ENCODE results near the gene PLEK. TPM values are rescaled to one million over a fixed set of nuclear protein-coding genes. Genes with fewer than 3 reads are reported as not detected.
"Not testable (repeated sequence)": the region's sequence is repeated elsewhere in the genome, so short reads cannot be mapped to it uniquely, and the experiment has no call there.

Gene PLEK
- polyA plus RNA-seq, 1 donor: 8.0 TPM

DNA sequence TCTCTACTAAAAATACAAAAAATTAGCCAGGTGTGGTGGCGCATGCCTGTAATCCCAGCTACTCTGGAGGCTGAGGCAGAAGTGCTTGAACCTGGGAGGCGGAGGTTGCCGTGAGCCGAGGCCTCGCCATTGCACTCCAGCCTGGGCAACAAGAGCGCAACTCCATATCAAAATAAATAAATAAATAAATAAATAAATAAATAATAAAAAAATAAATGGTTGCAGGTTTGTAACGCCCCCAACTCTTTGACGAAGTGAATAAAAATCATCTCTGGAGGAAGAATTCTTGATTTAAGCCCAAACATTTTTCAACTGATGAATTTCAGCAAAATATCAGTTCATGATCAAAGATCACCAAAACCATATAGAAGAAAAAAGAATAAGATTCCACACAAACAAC, 32.1 kb upstream of the PLEK start:
- Histone ChIP-seq H3K9me3 (ENCODE audit: control insufficient read depth, low read depth, low read length) (no peaks in the 10 kb centered on the region), H3K27me3 (ENCODE audit: control insufficient read depth, insufficient read depth, low read length) (peaks cover 3% of the 10 kb centered on the region), H3K4me3 (ENCODE audit: low read length) (no peak overlapping the region), H3K36me3 (ENCODE audit: control insufficient read depth, insufficient read depth, low read length) (no peaks in the 10 kb centered on the region), H3K4me1 (ENCODE audit: control insufficient read depth, insufficient read depth, low read length) (no peaks in the 10 kb centered on the region), H3K27ac (ENCODE audit: low read length) (no peak overlapping the region)
- DNase-seq: no peak
- WGBS (ENCODE audit: insufficient coverage, low lambda C conversion rate): 69% methylated on average over 2 of the region's 8 CpGs

- Histone ChIP-seq H3K36me3 (ENCODE audit: control insufficient read depth, insufficient read depth, low read length) (no peaks in the 10 kb centered on the region), H3K27me3 (ENCODE audit: control insufficient read depth, insufficient read depth, low read length) (peaks cover 3% of the 10 kb centered on the region), H3K9me3 (ENCODE audit: control insufficient read depth, low read depth, low read length) (no peaks in the 10 kb centered on the region), H3K27ac (ENCODE audit: low read length) (no peak overlapping the region), H3K4me3 (ENCODE audit: low read length) (no peak overlapping the region), H3K4me1 (ENCODE audit: control insufficient read depth, insufficient read depth, low read length) (no peaks in the 10 kb centered on the region)
- WGBS (ENCODE audit: insufficient coverage, low lambda C conversion rate): 63% methylated on average over 1 of the region's 3 CpGs
- no peak for DNase-seq
Measured at GRCh38 chr2:68333931-68334330, 31.2 kb upstream of the PLEK start.

- Histone ChIP-seq H3K4me3 (ENCODE audit: low read length) (no peak overlapping the region), H3K36me3 (ENCODE audit: control insufficient read depth, insufficient read depth, low read length) (no peaks in the 10 kb centered on the region), H3K4me1 (ENCODE audit: control insufficient read depth, insufficient read depth, low read length) (no peaks in the 10 kb centered on the region), H3K9me3 (ENCODE audit: control insufficient read depth, low read depth, low read length) (no peaks in the 10 kb centered on the region), H3K27me3 (ENCODE audit: control insufficient read depth, insufficient read depth, low read length) (peaks cover 13% of the 10 kb centered on the region), H3K27ac (ENCODE audit: low read length) (no peak overlapping the region)
- DNase-seq: no peak
- WGBS (ENCODE audit: insufficient coverage, low lambda C conversion rate): 100% methylated on average over 1 of the region's 1 CpG
Measured at GRCh38 chr2:68336192-68336591, 28.9 kb upstream of the PLEK start.

- peaks cover 16% of the 10 kb centered on the region for H3K27me3 ChIP-seq (ENCODE audit: control insufficient read depth, insufficient read depth, low read length)
- no peak overlapping the region for H3K27ac ChIP-seq (ENCODE audit: low read length)
- no peak overlapping the region for H3K4me3 ChIP-seq (ENCODE audit: low read length)
- no peaks in the 10 kb centered on the region for H3K9me3 ChIP-seq (ENCODE audit: control insufficient read depth, low read depth, low read length)
- H3K4me1 ChIP-seq (ENCODE audit: control insufficient read depth, insufficient read depth, low read length): no peaks in the 10 kb centered on the region
- 86% methylated on average over 1 of the region's 5 CpGs for WGBS (ENCODE audit: insufficient coverage, low lambda C conversion rate)
- DNase-seq: no peak
- no peaks in the 10 kb centered on the region for H3K36me3 ChIP-seq (ENCODE audit: control insufficient read depth, insufficient read depth, low read length)
Measured at GRCh38 chr2:68340226-68341061, 24.6 kb upstream of the PLEK start.

DNA sequence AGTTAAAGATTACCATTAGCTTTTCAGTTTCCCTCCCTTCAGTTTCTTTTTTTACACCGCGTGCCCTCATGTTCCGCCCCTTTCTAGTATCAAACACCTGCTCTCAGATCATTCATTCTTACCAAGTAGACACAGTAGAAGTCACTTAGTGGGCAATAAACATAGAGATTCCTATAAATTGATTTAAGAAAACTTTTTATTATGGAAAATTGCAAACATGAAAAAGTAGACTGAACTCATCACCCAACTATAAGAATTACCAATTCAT, 24.1 kb upstream of the PLEK start:
- Histone ChIP-seq H3K4me3 (ENCODE audit: low read length) (no peak overlapping the region), H3K9me3 (ENCODE audit: control insufficient read depth, low read depth, low read length) (no peaks in the 10 kb centered on the region), H3K4me1 (ENCODE audit: control insufficient read depth, insufficient read depth, low read length) (no peaks in the 10 kb centered on the region), H3K36me3 (ENCODE audit: control insufficient read depth, insufficient read depth, low read length) (no peaks in the 10 kb centered on the region), H3K27me3 (ENCODE audit: control insufficient read depth, insufficient read depth, low read length) (peaks cover 16% of the 10 kb centered on the region), H3K27ac (ENCODE audit: low read length) (no peak overlapping the region)
- 72% methylated on average over 3 of the region's 3 CpGs for WGBS (ENCODE audit: insufficient coverage, low lambda C conversion rate)
- no peak for DNase-seq

- no peak for DNase-seq
- no peak overlapping the region for H3K27ac ChIP-seq (ENCODE audit: low read length)
- no peaks in the 10 kb centered on the region for H3K9me3 ChIP-seq (ENCODE audit: control insufficient read depth, low read depth, low read length)
- H3K4me1 ChIP-seq (ENCODE audit: control insufficient read depth, insufficient read depth, low read length): no peaks in the 10 kb centered on the region
- peaks cover 16% of the 10 kb centered on the region for H3K27me3 ChIP-seq (ENCODE audit: control insufficient read depth, insufficient read depth, low read length)
- no peak overlapping the region for H3K4me3 ChIP-seq (ENCODE audit: low read length)
- WGBS (ENCODE audit: insufficient coverage, low lambda C conversion rate): 100% methylated on average over 1 of the region's 4 CpGs
- H3K36me3 ChIP-seq (ENCODE audit: control insufficient read depth, insufficient read depth, low read length): no peaks in the 10 kb centered on the region
Measured at GRCh38 chr2:68341583-68341982, 23.5 kb upstream of the PLEK start.

- H3K9me3 ChIP-seq (ENCODE audit: control insufficient read depth, low read depth, low read length): no peaks in the 10 kb centered on the region
- no peaks in the 10 kb centered on the region for H3K36me3 ChIP-seq (ENCODE audit: control insufficient read depth, insufficient read depth, low read length)
- H3K4me1 ChIP-seq (ENCODE audit: control insufficient read depth, insufficient read depth, low read length): no peaks in the 10 kb centered on the region
- H3K27ac ChIP-seq (ENCODE audit: low read length): no peak overlapping the region
- DNase-seq: no peak
- peaks cover 16% of the 10 kb centered on the region for H3K27me3 ChIP-seq (ENCODE audit: control insufficient read depth, insufficient read depth, low read length)
- 100% methylated on average over 1 of the region's 1 CpG for WGBS (ENCODE audit: insufficient coverage, low lambda C conversion rate)
- H3K4me3 ChIP-seq (ENCODE audit: low read length): no peak overlapping the region
Measured at GRCh38 chr2:68342470-68342869, 22.6 kb upstream of the PLEK start.

GRCh38 chr2:68344031-68344430, 21.1 kb upstream of the PLEK start:
- no CpG with 5 or more reads among the region's 1 CpG for WGBS (ENCODE audit: insufficient coverage, low lambda C conversion rate)
- peaks cover 15% of the 10 kb centered on the region for H3K27me3 ChIP-seq (ENCODE audit: control insufficient read depth, insufficient read depth, low read length)

GRCh38 chr2:68345129-68345875, 19.8 kb upstream of the PLEK start:
- DNase-seq: no peak
- no peak overlapping the region for H3K4me3 ChIP-seq (ENCODE audit: low read length)
- H3K4me1 ChIP-seq (ENCODE audit: control insufficient read depth, insufficient read depth, low read length): no peaks in the 10 kb centered on the region
- no peak overlapping the region for H3K27ac ChIP-seq (ENCODE audit: low read length)
- H3K9me3 ChIP-seq (ENCODE audit: control insufficient read depth, low read depth, low read length): no peaks in the 10 kb centered on the region
- peaks cover 9% of the 10 kb centered on the region for H3K27me3 ChIP-seq (ENCODE audit: control insufficient read depth, insufficient read depth, low read length)
- WGBS (ENCODE audit: insufficient coverage, low lambda C conversion rate): no CpG with 5 or more reads among the region's 9 CpGs
- H3K36me3 ChIP-seq (ENCODE audit: control insufficient read depth, insufficient read depth, low read length): no peaks in the 10 kb centered on the region

More at GRCh38 chr2:68344031-68344430, 21.1 kb upstream of the PLEK start:
- no peaks in the 10 kb centered on the region for H3K4me1 ChIP-seq (ENCODE audit: control insufficient read depth, insufficient read depth, low read length)
- H3K4me3 ChIP-seq (ENCODE audit: low read length): no peak overlapping the region
- H3K9me3 ChIP-seq (ENCODE audit: control insufficient read depth, low read depth, low read length): no peaks in the 10 kb centered on the region
- H3K36me3 ChIP-seq (ENCODE audit: control insufficient read depth, insufficient read depth, low read length): no peaks in the 10 kb centered on the region
- DNase-seq: no peak
- H3K27ac ChIP-seq (ENCODE audit: low read length): no peak overlapping the region

DNA sequence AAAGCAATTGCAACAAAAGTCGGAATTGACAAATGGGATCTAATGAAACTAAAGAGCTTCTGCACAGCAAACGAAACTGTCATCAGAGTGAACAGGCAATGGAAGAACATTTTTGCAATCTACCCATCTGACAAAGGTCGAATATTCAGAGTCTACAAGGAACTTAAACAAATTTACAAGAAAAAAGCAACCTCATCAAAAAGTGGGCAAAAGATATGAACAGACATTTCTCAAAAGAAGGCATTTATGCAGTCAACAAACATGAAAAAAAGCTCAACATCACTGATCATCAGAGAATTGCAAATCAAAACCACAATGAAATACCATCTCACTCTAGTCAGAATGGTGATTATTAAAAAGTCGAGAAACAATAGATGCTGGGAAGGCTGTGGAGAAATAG, 16.0 kb upstream of the PLEK start:
- not testable (repeated sequence) for H3K4me3 ChIP-seq (ENCODE audit: low read length); H3K27me3 ChIP-seq (ENCODE audit: control insufficient read depth, insufficient read depth, low read length); H3K36me3 ChIP-seq (ENCODE audit: control insufficient read depth, insufficient read depth, low read length); DNase-seq; H3K27ac ChIP-seq (ENCODE audit: low read length); H3K4me1 ChIP-seq (ENCODE audit: control insufficient read depth, insufficient read depth, low read length); H3K9me3 ChIP-seq (ENCODE audit: control insufficient read depth, low read depth, low read length)
- 94% methylated on average over 4 of the region's 4 CpGs for WGBS (ENCODE audit: insufficient coverage, low lambda C conversion rate)

Measured in large intestine (tissue), 3 donors.